HEK293 (cell line): ENCODE data around the gene WWOX.

Source experiments
- CTCF ChIA-PET: fragments of 350-600 bp; formaldehyde crosslinking; extraction: SDS; loops from one replicate; lab custom pipeline; 2021; ENCODE audit warnings: antibody characterized with exemption; lab: Yijun Ruan, JAX
- POLR2A ChIA-PET: fragments of 300-600 bp; formaldehyde crosslinking; extraction: SDS; loops from one replicate; lab custom pipeline; 2020; ENCODE audit warnings: antibody characterized with exemption, inconsistent platforms; lab: Yijun Ruan, JAX
- H3K27ac ChIP-seq: fragments of 200-500 bp; sonication (Bioruptor generic); 2 replicates; pipeline ENCODE4 v1.5.1; 2014; ENCODE audit warnings: low read depth, low read length, control low read depth, inconsistent platforms; ENCODE audit errors: extremely low read depth
- H3K36me3 ChIP-seq, 2 experiments: fragments of 200-500 bp in 1 of 2; sonication (Bioruptor generic) in 1 of 2; 1 replicate in 1 of 2; 2 replicates in 1 of 2; pipeline ENCODE4 v1.5.1; 2014 to 2017; ENCODE audit warnings: inconsistent platforms in 2 of 2, low read length in 2 of 2; ENCODE audit not compliant: control insufficient read depth in 2 of 2, insufficient read depth in 1 of 2
- H3K4me1 ChIP-seq: fragments of 200-500 bp; sonication (Bioruptor generic); 2 replicates; pipeline ENCODE4 v1.5.1; 2014; ENCODE audit warnings: mild to moderate bottlenecking, low read length, inconsistent platforms; ENCODE audit not compliant: control insufficient read depth, insufficient read depth
- H3K4me3 ChIP-seq: 2 replicates; pipeline ENCODE4 v1.5.1; 2011; ENCODE audit warnings: low read depth, mild to moderate bottlenecking, control low read depth, low read length, moderate library complexity
- H3K9me3 ChIP-seq: fragments of 200-500 bp; sonication (Bioruptor generic); 2 replicates; pipeline ENCODE4 v1.5.1; 2014; ENCODE audit warnings: low read depth, low read length, inconsistent platforms; ENCODE audit not compliant: control insufficient read depth, insufficient read depth
- BCL11A ChIP-seq: fragments of 450-650 bp; formaldehyde crosslinking; IDR thresholded peaks from 2 replicates; pipeline ENCODE4 v1.5.1; 2016; ENCODE audit warnings: low read depth, missing biosample characterization, missing genetic modification characterization
- IKZF3 ChIP-seq: fragments of 450-650 bp; IDR thresholded peaks from 2 replicates; pipeline ENCODE4 v1.5.0; 2018; ENCODE audit warnings: missing biosample characterization, mild to moderate bottlenecking, missing genetic modification characterization, moderate library complexity
- KLF1 ChIP-seq: fragments of 450-650 bp; formaldehyde crosslinking; IDR thresholded peaks from 2 replicates; pipeline ENCODE4 v1.5.1; 2016; ENCODE audit warnings: missing biosample characterization, missing genetic modification characterization
- KLF16 ChIP-seq: fragments of 450-650 bp; formaldehyde crosslinking; IDR thresholded peaks from 2 replicates; pipeline ENCODE4 v1.5.1; 2017; ENCODE audit warnings: missing biosample characterization, missing genetic modification characterization
- KLF7 ChIP-seq: fragments of 450-650 bp; formaldehyde crosslinking; IDR thresholded peaks from 2 replicates; pipeline ENCODE4 v1.5.1; 2016; ENCODE audit warnings: missing biosample characterization, missing genetic modification characterization, borderline replicate concordance
- MEIS1 ChIP-seq: sonication (generic); formaldehyde crosslinking; IDR thresholded peaks from 2 replicates; pipeline ENCODE4 v1.8.1; 2022; ENCODE audit warnings: missing genetic modification reagents, mild to moderate bottlenecking, borderline replicate concordance
- TCF7L2 ChIP-seq: IDR thresholded peaks from 2 replicates; pipeline ENCODE4 v1.6.1; 2011; ENCODE audit warnings: low read depth, mild to moderate bottlenecking, inconsistent platforms, low read length, moderate library complexity, borderline replicate concordance
- TRIM28 ChIP-seq: IDR thresholded peaks from 2 replicates; pipeline ENCODE4 v1.6.1; 2011; ENCODE audit warnings: low read length, control low read depth, borderline replicate concordance
- YY2 ChIP-seq: fragments of 450-650 bp; formaldehyde crosslinking; IDR thresholded peaks from 2 replicates; pipeline ENCODE4 v1.5.1; 2016; ENCODE audit warnings: missing biosample characterization, missing genetic modification characterization
- ZBTB7A ChIP-seq: fragments of 450-650 bp; formaldehyde crosslinking; IDR thresholded peaks from 2 replicates; pipeline ENCODE4 v1.5.1; 2016; ENCODE audit warnings: low read depth, missing biosample characterization, missing genetic modification characterization
- ZNF10 ChIP-seq: fragments of 450-650 bp; formaldehyde crosslinking; IDR thresholded peaks from 2 replicates; pipeline ENCODE4 v1.5.1; 2017; ENCODE audit warnings: missing biosample characterization, missing genetic modification characterization
- ZNF114 ChIP-seq: fragments of 450-650 bp; formaldehyde crosslinking; IDR thresholded peaks from 2 replicates; pipeline ENCODE4 v1.5.0; 2017; ENCODE audit warnings: missing biosample characterization, missing genetic modification characterization
- ZNF138 ChIP-seq: fragments of 450-650 bp; formaldehyde crosslinking; IDR thresholded peaks from 2 replicates; pipeline ENCODE4 v1.5.1; 2016; ENCODE audit warnings: missing biosample characterization, missing genetic modification characterization, borderline replicate concordance
- ZNF155 ChIP-seq: fragments of 450-650 bp; formaldehyde crosslinking; IDR thresholded peaks from 2 replicates; pipeline ENCODE4 v1.5.1; 2016; ENCODE audit warnings: missing biosample characterization, missing genetic modification characterization
- ZNF335 ChIP-seq: fragments of 450-650 bp; formaldehyde crosslinking; conservative IDR thresholded peaks from 2 replicates; pipeline ENCODE4 v1.5.1; 2016; ENCODE audit warnings: missing biosample characterization, missing genetic modification characterization
- ZNF423 ChIP-seq: fragments of 450-650 bp; formaldehyde crosslinking; IDR thresholded peaks from 2 replicates; pipeline ENCODE4 v1.5.1; 2016; ENCODE audit warnings: missing biosample characterization, missing genetic modification characterization
- ZNF544 ChIP-seq: fragments of 450-650 bp; formaldehyde crosslinking; IDR thresholded peaks from 2 replicates; pipeline ENCODE4 v1.5.0; 2017; ENCODE audit warnings: missing biosample characterization, missing genetic modification characterization
- ZNF624 ChIP-seq: fragments of 450-650 bp; formaldehyde crosslinking; IDR thresholded peaks from 2 replicates; pipeline ENCODE4 v1.5.1; 2017; ENCODE audit warnings: missing biosample characterization, missing genetic modification characterization
- ZNF701 ChIP-seq: fragments of 450-650 bp; formaldehyde crosslinking; IDR thresholded peaks from 2 replicates; pipeline ENCODE4 v1.5.1; 2016; ENCODE audit warnings: missing biosample characterization, missing genetic modification characterization
- ZNF843 ChIP-seq: fragments of 450-650 bp; formaldehyde crosslinking; IDR thresholded peaks from 2 replicates; pipeline ENCODE4 v1.5.1; 2016; ENCODE audit warnings: missing biosample characterization, missing genetic modification characterization
- TF ChIP-seq, protein P1 (sequence below): fragments of 450-650 bp; formaldehyde crosslinking; IDR thresholded peaks from 2 replicates; pipeline ENCODE4 v1.5.1; 2016; ENCODE audit warnings: missing biosample characterization, missing genetic modification characterization
- TF ChIP-seq, protein P2 (sequence below): fragments of 450-650 bp; formaldehyde crosslinking; IDR thresholded peaks from 2 replicates; pipeline ENCODE4 v1.5.1; 2016; ENCODE audit warnings: missing biosample characterization, missing genetic modification characterization
- TF ChIP-seq, protein P3 (sequence below): fragments of 450-650 bp; formaldehyde crosslinking; IDR thresholded peaks from 2 replicates; pipeline ENCODE4 v1.5.1; 2017; ENCODE audit warnings: missing biosample characterization, missing genetic modification characterization
- TF ChIP-seq, protein P4 (sequence below): fragments of 450-650 bp; formaldehyde crosslinking; IDR thresholded peaks from 2 replicates; pipeline ENCODE4 v1.5.1; 2017; ENCODE audit warnings: missing biosample characterization, missing genetic modification characterization
- TF ChIP-seq, protein P5 (sequence below): fragments of 450-650 bp; formaldehyde crosslinking; IDR thresholded peaks from 2 replicates; pipeline ENCODE4 v1.5.1; 2016; ENCODE audit warnings: missing biosample characterization, missing genetic modification characterization

Gene WWOX

DNA sequence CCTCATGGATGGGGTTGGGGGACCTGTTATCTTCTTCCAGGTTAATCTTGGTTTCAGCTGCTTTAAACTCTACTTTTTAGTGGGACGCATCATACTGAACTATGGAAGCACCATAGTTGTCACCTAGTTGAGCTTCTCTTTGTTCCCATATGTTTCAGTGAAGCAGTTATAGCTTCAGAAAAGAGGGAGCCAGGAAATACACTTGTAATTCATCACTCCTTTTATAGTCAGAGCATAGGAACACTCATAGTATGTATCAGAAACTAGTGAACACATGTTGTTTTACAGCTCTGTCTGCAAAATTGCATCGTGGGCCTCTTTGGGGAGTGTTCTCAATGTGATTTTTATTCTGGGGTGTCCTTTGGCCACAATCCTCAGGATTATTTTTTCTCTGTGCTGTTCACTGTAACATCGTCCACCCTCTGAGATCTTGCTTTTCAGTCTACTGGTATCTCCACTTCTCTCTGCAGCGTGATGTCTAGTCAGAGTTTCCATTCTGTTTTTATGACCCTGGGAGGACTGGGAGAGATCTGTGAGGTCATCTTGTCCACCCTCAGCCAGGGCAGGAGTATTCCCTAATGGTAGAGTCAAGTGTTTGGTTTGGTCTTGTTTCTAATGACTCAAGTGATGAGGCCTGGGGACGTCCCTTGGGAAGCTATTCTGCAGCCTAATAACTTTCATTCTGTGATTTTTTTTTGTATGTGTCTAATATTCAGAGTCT is 585.4 kb downstream of the WWOX start (continued):
- TF ChIP-seq, protein P1, sequence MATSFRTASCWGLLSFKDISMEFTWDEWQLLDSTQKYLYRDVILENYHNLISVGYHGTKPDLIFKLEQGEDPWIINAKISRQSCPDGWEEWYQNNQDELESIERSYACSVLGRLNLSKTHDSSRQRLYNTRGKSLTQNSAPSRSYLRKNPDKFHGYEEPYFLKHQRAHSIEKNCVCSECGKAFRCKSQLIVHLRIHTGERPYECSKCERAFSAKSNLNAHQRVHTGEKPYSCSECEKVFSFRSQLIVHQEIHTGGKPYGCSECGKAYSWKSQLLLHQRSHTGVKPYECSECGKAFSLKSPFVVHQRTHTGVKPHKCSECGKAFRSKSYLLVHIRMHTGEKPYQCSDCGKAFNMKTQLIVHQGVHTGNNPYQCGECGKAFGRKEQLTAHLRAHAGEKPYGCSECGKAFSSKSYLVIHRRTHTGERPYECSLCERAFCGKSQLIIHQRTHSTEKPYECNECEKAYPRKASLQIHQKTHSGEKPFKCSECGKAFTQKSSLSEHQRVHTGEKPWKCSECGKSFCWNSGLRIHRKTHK (tag by site-specific recombination): no peak
- TF ChIP-seq TCF7L2 (no peak), BCL11A (tag by site-specific recombination) (no peak)

- no peaks in the 10 kb centered on the region for H3K9me3 ChIP-seq
- TF ChIP-seq ZNF10 (tag by site-specific recombination): no peak
- no peak for TF ChIP-seq ZNF138 (tag by site-specific recombination)
- TF ChIP-seq ZNF701 (tag by site-specific recombination): no peak
- no peak for TF ChIP-seq ZNF843 (tag by site-specific recombination)
- no peak for TF ChIP-seq MEIS1 (CRISPR knock-in tag)
- no peak for TF ChIP-seq KLF16
- TF ChIP-seq, protein P2, sequence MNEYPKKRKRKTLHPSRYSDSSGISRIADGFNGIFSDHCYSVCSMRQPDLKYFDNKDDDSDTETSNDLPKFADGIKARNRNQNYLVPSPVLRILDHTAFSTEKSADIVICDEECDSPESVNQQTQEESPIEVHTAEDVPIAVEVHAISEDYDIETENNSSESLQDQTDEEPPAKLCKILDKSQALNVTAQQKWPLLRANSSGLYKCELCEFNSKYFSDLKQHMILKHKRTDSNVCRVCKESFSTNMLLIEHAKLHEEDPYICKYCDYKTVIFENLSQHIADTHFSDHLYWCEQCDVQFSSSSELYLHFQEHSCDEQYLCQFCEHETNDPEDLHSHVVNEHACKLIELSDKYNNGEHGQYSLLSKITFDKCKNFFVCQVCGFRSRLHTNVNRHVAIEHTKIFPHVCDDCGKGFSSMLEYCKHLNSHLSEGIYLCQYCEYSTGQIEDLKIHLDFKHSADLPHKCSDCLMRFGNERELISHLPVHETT: no peak
- TF ChIP-seq, protein P3, sequence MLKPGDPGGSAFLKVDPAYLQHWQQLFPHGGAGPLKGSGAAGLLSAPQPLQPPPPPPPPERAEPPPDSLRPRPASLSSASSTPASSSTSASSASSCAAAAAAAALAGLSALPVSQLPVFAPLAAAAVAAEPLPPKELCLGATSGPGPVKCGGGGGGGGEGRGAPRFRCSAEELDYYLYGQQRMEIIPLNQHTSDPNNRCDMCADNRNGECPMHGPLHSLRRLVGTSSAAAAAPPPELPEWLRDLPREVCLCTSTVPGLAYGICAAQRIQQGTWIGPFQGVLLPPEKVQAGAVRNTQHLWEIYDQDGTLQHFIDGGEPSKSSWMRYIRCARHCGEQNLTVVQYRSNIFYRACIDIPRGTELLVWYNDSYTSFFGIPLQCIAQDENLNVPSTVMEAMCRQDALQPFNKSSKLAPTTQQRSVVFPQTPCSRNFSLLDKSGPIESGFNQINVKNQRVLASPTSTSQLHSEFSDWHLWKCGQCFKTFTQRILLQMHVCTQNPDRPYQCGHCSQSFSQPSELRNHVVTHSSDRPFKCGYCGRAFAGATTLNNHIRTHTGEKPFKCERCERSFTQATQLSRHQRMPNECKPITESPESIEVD (tag by site-specific recombination): no peak
- no peak for TF ChIP-seq IKZF3 (tag by site-specific recombination)
- no peak for TF ChIP-seq ZNF624 (tag by site-specific recombination)
- TF ChIP-seq YY2 (tag by site-specific recombination): no peak
- no peak for TF ChIP-seq ZNF544 (tag by site-specific recombination)
- ChIA-PET CTCF (no interaction called here), POLR2A (no interaction called here)
- no peaks in the 10 kb centered on the region for H3K4me1 ChIP-seq
- no peak overlapping the region for H3K27ac ChIP-seq
- no peaks in the 10 kb centered on the region for H3K36me3 ChIP-seq
- no peak overlapping the region for H3K4me3 ChIP-seq
These were observed 587.1 kb downstream of the WWOX start for GRCh38 chr16:78686601-78687000.

- CTCF ChIA-PET: no interaction called here
- Histone ChIP-seq H3K9me3 (no peaks in the 10 kb centered on the region), H3K27ac (no peak overlapping the region), H3K36me3 (no peaks in the 10 kb centered on the region), H3K4me3 (no peak overlapping the region), H3K4me1 (no peaks in the 10 kb centered on the region)
- POLR2A ChIA-PET: no interaction called here
- TF ChIP-seq, protein P4, sequence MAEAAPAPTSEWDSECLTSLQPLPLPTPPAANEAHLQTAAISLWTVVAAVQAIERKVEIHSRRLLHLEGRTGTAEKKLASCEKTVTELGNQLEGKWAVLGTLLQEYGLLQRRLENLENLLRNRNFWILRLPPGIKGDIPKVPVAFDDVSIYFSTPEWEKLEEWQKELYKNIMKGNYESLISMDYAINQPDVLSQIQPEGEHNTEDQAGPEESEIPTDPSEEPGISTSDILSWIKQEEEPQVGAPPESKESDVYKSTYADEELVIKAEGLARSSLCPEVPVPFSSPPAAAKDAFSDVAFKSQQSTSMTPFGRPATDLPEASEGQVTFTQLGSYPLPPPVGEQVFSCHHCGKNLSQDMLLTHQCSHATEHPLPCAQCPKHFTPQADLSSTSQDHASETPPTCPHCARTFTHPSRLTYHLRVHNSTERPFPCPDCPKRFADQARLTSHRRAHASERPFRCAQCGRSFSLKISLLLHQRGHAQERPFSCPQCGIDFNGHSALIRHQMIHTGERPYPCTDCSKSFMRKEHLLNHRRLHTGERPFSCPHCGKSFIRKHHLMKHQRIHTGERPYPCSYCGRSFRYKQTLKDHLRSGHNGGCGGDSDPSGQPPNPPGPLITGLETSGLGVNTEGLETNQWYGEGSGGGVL: peak; percentile 31; the same call in 1 of the 2 replicates
- no peak for TF ChIP-seq ZNF335 (tag by site-specific recombination)
- TF ChIP-seq, protein P5, sequence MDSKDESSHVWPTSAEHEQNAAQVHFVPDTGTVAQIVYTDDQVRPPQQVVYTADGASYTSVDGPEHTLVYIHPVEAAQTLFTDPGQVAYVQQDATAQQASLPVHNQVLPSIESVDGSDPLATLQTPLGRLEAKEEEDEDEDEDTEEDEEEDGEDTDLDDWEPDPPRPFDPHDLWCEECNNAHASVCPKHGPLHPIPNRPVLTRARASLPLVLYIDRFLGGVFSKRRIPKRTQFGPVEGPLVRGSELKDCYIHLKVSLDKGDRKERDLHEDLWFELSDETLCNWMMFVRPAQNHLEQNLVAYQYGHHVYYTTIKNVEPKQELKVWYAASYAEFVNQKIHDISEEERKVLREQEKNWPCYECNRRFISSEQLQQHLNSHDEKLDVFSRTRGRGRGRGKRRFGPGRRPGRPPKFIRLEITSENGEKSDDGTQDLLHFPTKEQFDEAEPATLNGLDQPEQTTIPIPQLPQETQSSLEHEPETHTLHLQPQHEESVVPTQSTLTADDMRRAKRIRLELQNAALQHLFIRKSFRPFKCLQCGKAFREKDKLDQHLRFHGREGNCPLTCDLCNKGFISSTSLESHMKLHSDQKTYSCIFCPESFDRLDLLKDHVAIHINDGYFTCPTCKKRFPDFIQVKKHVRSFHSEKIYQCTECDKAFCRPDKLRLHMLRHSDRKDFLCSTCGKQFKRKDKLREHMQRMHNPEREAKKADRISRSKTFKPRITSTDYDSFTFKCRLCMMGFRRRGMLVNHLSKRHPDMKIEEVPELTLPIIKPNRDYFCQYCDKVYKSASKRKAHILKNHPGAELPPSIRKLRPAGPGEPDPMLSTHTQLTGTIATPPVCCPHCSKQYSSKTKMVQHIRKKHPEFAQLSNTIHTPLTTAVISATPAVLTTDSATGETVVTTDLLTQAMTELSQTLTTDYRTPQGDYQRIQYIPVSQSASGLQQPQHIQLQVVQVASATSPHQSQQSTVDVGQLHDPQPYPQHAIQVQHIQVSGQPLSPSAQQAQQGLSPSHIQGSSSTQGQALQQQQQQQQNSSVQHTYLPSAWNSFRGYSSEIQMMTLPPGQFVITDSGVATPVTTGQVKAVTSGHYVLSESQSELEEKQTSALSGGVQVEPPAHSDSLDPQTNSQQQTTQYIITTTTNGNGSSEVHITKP (tag by site-specific recombination): 0 out of 2 replicates have a peak, but pooled peaks have one; percentile 9
- TF ChIP-seq ZNF114 (tag by site-specific recombination): no peak
- TF ChIP-seq KLF7: no peak
- TF ChIP-seq TRIM28: no peak
- no peak for TF ChIP-seq KLF1 (tag by site-specific recombination)
- no peak for TF ChIP-seq ZBTB7A (tag by site-specific recombination)
- no peak for TF ChIP-seq ZNF155
- no peak for TF ChIP-seq ZNF423 (tag by site-specific recombination)
These were observed 589.6 kb downstream of the WWOX start for GRCh38 chr16:78689028-78689427.
